K562 (cell line): ENCODE data around the gene MAGI2. TPM values are rescaled to one million over a fixed set of nuclear protein-coding genes. Genes with fewer than 3 reads are reported as not detected.

Experiments used
- CHD4 ChIP-seq: fragments of 200-600 bp; sonication (generic); IDR thresholded peaks from 3 replicates; pipeline ENCODE4 v1.6.1; 2012; ENCODE audit warnings: low read depth, mild to moderate bottlenecking, mixed read lengths, low read length, inconsistent platforms; ENCODE audit not compliant: insufficient read depth, insufficient replicate concordance, poor library complexity, severe bottlenecking
- CSDE1 ChIP-seq, 2 experiments: fragments of 450-650 bp; IDR thresholded peaks; 2 replicates each; pipeline ENCODE4 v1.6.1; 2016; ENCODE audit warnings: mild to moderate bottlenecking in 1 of 2
- EZH2 ChIP-seq: IDR thresholded peaks from 2 replicates; pipeline ENCODE4 v1.6.1; 2012; ENCODE audit warnings: low read depth, mild to moderate bottlenecking, inconsistent platforms, low read length, borderline replicate concordance
- HDAC3 ChIP-seq: fragments of 450-650 bp; IDR thresholded peaks from 2 replicates; pipeline ENCODE4 v1.6.1; 2018; ENCODE audit warnings: borderline replicate concordance, mild to moderate bottlenecking, moderate library complexity; ENCODE audit not compliant: partially characterized antibody
- MAFF ChIP-seq: IDR thresholded peaks from 2 replicates; pipeline ENCODE4 v1.6.1; 2012; ENCODE audit warnings: low read length, improper control_type of control experiment
- PHF8 ChIP-seq: fragments of 200-600 bp; sonication (generic); IDR thresholded peaks from 2 replicates; pipeline ENCODE4 v1.6.1; 2012; ENCODE audit warnings: mixed run types, mild to moderate bottlenecking, inconsistent platforms, low read length, moderate library complexity, borderline replicate concordance
- SIRT6 ChIP-seq: IDR thresholded peaks from one replicate; pipeline ENCODE4 v1.6.1; 2012; ENCODE audit warnings: low read depth, mild to moderate bottlenecking, control low read depth, inconsistent platforms, low read length, moderate library complexity
- SPI1 ChIP-seq: IDR thresholded peaks from 2 replicates; pipeline ENCODE4 v1.6.1; 2011; ENCODE audit warnings: low read depth, low read length, control low read depth, borderline replicate concordance
- ZNF316 ChIP-seq: fragments of 450-650 bp; IDR thresholded peaks from 2 replicates; pipeline ENCODE4 v1.6.1; 2016
- ZNF79 ChIP-seq: fragments of 250-450 bp; sonication (Bioruptor Pico); IDR thresholded peaks from 2 replicates; pipeline ENCODE4 v1.4.0; 2020; ENCODE audit warnings: low read depth, mild to moderate bottlenecking, moderate library complexity
- polyA plus RNA-seq, 8 experiments: library from polyadenylated mRNA; depleted of rRNA in 4 of 8; stranded (reverse) in 5 of 8; unstranded in 3 of 8; fragments of >200 nt; fragmentation: Nextera tagmentation in 2 of 8; fragmentation: Illumina TruSeq in 1 of 8; extraction: Ambion mirVana in 2 of 8; extraction: Trizol in 1 of 8; gene quantifications; 2 replicates each; pipeline versions ENCODE4 v1.2.1 to v1.2.3, GENCODE V29; 2011 to 2014; ENCODE audit warnings: inconsistent platforms in 1 of 8, missing spikeins in 1 of 8
- total RNA-seq, 7 experiments: library from RNA; depleted of rRNA in 6 of 7; stranded (reverse); fragments of >200 nt in 6 of 7; fragmentation: Illumina TruSeq in 2 of 7; extraction: Trizol in 2 of 7; gene quantifications; 2 replicates each; pipeline versions ENCODE4 v1.2.1 to v1.2.3, GENCODE V29; 2011 to 2021; ENCODE audit warnings: low replicate concordance in 1 of 7
- TF ChIP-seq, protein P1 (sequence below): fragments of 450-650 bp; IDR thresholded peaks from 2 replicates; pipeline ENCODE4 v1.6.1; 2018; ENCODE audit not compliant: partially characterized antibody
- TF ChIP-seq, protein P2 (sequence below): fragments of 250-450 bp; sonication (Bioruptor Pico); IDR thresholded peaks from 2 replicates; pipeline ENCODE4 v1.9.0; 2021; ENCODE audit warnings: mild to moderate bottlenecking, inconsistent platforms
- TF ChIP-seq, protein P3 (sequence below): fragments of 450-650 bp; formaldehyde crosslinking; IDR thresholded peaks from 2 replicates; pipeline ENCODE4 v1.4.0; 2020; ENCODE audit warnings: mild to moderate bottlenecking, moderate library complexity
- TF ChIP-seq, protein P4 (sequence below), 2 experiments: fragments of 450-650 bp; IDR thresholded peaks; 2 replicates each; pipeline ENCODE4 v1.6.1; 2016

Gene MAGI2
- total and polyA plus RNA-seq, 9 of the 15 experiments (the other 6 are each of a cell fraction or from before 2014, with no cell fraction given), result 0.27 to 1.4 (median 0.70) TPM

DNA sequence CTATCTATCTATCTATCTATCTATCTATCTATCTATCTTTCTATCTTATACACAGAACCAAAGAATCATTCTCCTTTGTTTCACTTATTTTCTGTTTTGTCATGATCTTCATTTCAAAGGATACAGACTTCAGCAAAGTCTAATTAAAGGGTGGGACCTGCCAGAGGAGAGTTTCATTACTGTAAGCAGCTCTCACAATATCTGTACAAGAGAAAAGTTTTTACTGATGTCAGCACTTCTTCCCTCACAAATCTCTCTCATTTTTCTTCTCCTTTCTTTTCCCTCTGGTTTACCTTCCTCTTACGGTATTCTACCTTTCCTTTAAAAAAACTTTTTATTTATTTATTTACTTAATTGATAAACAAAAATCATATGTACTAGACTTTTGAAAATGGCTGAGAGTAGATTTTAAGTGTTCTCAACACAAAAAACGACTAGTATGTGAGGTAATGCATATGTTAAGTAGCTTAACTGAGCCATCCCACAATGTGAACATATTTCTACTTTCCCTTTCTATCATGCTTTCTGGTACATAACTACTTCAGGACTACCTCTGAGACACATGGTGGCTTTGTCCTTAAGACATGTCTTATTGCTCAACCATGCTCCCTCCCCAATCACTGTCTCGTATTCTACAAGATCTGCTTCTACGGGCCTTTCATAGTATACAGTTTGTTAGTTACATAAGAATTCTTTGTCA is 955.6 kb downstream of the MAGI2 start (continued):
- TF ChIP-seq, protein P1, sequence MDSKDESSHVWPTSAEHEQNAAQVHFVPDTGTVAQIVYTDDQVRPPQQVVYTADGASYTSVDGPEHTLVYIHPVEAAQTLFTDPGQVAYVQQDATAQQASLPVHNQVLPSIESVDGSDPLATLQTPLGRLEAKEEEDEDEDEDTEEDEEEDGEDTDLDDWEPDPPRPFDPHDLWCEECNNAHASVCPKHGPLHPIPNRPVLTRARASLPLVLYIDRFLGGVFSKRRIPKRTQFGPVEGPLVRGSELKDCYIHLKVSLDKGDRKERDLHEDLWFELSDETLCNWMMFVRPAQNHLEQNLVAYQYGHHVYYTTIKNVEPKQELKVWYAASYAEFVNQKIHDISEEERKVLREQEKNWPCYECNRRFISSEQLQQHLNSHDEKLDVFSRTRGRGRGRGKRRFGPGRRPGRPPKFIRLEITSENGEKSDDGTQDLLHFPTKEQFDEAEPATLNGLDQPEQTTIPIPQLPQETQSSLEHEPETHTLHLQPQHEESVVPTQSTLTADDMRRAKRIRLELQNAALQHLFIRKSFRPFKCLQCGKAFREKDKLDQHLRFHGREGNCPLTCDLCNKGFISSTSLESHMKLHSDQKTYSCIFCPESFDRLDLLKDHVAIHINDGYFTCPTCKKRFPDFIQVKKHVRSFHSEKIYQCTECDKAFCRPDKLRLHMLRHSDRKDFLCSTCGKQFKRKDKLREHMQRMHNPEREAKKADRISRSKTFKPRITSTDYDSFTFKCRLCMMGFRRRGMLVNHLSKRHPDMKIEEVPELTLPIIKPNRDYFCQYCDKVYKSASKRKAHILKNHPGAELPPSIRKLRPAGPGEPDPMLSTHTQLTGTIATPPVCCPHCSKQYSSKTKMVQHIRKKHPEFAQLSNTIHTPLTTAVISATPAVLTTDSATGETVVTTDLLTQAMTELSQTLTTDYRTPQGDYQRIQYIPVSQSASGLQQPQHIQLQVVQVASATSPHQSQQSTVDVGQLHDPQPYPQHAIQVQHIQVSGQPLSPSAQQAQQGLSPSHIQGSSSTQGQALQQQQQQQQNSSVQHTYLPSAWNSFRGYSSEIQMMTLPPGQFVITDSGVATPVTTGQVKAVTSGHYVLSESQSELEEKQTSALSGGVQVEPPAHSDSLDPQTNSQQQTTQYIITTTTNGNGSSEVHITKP, result no peak
- no peak for TF ChIP-seq PHF8
- TF ChIP-seq, protein P2, sequence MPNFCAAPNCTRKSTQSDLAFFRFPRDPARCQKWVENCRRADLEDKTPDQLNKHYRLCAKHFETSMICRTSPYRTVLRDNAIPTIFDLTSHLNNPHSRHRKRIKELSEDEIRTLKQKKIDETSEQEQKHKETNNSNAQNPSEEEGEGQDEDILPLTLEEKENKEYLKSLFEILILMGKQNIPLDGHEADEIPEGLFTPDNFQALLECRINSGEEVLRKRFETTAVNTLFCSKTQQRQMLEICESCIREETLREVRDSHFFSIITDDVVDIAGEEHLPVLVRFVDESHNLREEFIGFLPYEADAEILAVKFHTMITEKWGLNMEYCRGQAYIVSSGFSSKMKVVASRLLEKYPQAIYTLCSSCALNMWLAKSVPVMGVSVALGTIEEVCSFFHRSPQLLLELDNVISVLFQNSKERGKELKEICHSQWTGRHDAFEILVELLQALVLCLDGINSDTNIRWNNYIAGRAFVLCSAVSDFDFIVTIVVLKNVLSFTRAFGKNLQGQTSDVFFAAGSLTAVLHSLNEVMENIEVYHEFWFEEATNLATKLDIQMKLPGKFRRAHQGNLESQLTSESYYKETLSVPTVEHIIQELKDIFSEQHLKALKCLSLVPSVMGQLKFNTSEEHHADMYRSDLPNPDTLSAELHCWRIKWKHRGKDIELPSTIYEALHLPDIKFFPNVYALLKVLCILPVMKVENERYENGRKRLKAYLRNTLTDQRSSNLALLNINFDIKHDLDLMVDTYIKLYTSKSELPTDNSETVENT (CRISPR knock-in tag), result no peak
- no peak for TF ChIP-seq SPI1
- no peak for TF ChIP-seq SIRT6
- TF ChIP-seq, protein P3, sequence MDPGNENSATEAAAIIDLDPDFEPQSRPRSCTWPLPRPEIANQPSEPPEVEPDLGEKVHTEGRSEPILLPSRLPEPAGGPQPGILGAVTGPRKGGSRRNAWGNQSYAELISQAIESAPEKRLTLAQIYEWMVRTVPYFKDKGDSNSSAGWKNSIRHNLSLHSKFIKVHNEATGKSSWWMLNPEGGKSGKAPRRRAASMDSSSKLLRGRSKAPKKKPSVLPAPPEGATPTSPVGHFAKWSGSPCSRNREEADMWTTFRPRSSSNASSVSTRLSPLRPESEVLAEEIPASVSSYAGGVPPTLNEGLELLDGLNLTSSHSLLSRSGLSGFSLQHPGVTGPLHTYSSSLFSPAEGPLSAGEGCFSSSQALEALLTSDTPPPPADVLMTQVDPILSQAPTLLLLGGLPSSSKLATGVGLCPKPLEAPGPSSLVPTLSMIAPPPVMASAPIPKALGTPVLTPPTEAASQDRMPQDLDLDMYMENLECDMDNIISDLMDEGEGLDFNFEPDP (CRISPR knock-in tag), result no peak
- no peak for TF ChIP-seq CSDE1 (IDR thresholded peaks at IDR 0.05)
- TF ChIP-seq CHD4, result no peak
- no peak for TF ChIP-seq ZNF79
- TF ChIP-seq MAFF, result peak; percentile 15; the same call in 1 of the 2 replicates
- TF ChIP-seq ZNF316, result peak; percentile 26; the same call in 1 of the 2 replicates
- TF ChIP-seq EZH2, result no peak
- TF ChIP-seq, protein P4, sequence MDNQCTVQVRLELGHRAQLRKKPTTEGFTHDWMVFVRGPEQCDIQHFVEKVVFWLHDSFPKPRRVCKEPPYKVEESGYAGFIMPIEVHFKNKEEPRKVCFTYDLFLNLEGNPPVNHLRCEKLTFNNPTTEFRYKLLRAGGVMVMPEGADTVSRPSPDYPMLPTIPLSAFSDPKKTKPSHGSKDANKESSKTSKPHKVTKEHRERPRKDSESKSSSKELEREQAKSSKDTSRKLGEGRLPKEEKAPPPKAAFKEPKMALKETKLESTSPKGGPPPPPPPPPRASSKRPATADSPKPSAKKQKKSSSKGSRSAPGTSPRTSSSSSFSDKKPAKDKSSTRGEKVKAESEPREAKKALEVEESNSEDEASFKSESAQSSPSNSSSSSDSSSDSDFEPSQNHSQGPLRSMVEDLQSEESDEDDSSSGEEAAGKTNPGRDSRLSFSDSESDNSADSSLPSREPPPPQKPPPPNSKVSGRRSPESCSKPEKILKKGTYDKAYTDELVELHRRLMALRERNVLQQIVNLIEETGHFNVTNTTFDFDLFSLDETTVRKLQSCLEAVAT (IDR thresholded peaks at IDR 0.05), result no peak
- TF ChIP-seq HDAC3, result no peak
